HG03439 (cell line): Measurements from ENCODE around the gene ZBTB17.
"Not testable (repeated sequence)": the region's sequence is repeated elsewhere in the genome, so short reads cannot be mapped to it uniquely, and the experiment has no call there.

Experiments used
- ATAC-seq: cut with Tn5 transposase; IDR thresholded peaks from one replicate; pipeline ENCODE4 v1.9.1; 2021; ENCODE audit warnings: mild to moderate bottlenecking, moderate library complexity; ENCODE audit not compliant: unreplicated experiment

Gene ZBTB17

DNA sequence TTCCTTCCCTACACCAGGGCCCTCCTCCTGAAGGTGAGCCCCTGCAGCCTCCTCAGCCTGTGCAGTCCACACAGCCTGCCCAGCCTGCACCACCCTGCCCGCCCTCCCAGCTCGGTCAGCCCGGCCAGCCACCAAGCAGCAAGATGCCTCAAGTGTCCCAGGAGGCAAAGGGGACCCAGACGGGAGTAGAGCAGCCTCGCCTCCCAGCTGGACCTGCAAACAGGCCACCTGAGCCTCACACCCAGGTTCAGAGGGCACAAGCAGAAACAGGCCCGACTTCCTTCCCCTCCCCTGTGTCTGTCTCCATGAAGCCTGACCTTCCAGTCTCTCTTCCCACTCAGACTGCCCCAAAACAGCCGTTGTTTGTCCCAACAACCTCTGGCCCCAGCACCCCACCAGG is 38.8 kb downstream of the ZBTB17 start:
- no peak for ATAC-seq

GRCh38 chr1:15936025-15936424 is 39.9 kb downstream of the ZBTB17 start:
- no peak for ATAC-seq

GRCh38 chr1:15935056-15935950 is 40.6 kb downstream of the ZBTB17 start:
- ATAC-seq, result no peak

DNA sequence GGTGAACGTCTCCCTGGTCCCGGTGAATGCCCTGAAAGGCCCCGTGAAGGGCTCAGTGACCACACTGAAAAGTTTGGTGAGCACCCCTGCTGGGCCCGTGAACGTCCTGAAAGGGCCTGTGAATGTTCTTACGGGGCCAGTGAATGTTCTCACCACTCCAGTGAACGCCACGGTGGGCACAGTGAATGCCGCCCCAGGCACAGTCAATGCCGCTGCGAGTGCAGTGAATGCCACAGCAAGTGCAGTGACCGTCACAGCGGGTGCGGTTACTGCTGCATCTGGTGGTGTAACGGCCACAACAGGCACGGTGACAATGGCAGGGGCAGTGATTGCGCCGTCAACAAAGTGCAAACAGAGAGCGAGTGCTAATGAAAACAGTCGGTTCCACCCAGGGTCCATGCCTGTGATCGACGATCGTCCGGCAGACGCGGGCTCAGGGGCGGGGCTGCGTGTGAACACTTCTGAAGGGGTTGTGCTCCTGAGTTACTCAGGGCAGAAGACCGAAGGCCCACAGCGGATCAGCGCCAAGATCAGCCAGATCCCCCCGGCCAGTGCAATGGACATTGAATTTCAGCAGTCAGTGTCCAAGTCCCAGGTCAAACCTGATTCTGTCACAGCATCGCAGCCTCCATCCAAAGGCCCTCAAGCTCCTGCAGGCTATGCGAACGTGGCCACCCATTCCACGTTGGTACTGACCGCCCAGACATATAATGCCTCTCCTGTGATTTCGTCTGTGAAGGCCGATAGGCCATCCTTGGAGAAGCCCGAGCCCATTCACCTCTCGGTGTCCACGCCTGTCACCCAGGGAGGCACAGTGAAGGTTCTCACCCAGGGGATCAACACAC is 41.5 kb downstream of the ZBTB17 start:
- no peak for ATAC-seq

DNA sequence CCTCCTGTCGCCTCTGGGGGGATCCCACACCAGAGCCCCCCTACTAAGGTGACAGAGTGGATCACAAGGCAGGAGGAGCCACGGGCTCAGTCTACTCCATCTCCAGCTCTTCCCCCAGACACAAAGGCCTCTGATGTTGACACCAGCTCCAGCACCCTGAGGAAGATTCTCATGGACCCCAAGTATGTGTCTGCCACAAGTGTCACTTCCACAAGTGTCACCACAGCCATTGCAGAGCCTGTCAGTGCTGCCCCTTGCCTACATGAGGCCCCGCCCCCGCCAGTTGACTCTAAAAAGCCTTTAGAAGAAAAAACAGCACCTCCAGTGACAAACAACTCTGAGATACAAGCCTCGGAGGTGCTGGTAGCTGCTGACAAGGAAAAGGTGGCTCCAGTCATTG is 42.2 kb downstream of the ZBTB17 start:
- ATAC-seq, result no peak

DNA sequence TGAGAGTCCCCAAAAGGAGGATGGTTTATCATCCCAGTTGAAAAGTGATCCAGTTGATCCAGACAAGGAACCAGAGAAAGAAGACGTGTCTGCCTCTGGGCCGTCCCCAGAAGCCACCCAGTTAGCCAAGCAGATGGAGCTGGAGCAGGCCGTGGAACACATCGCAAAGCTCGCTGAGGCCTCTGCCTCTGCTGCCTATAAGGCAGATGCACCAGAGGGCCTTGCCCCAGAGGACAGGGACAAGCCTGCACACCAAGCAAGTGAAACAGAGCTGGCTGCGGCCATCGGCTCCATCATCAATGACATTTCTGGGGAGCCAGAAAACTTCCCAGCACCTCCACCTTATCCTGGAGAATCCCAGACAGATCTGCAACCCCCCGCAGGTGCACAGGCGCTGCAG is 43.3 kb downstream of the ZBTB17 start:
- no peak for ATAC-seq

DNA sequence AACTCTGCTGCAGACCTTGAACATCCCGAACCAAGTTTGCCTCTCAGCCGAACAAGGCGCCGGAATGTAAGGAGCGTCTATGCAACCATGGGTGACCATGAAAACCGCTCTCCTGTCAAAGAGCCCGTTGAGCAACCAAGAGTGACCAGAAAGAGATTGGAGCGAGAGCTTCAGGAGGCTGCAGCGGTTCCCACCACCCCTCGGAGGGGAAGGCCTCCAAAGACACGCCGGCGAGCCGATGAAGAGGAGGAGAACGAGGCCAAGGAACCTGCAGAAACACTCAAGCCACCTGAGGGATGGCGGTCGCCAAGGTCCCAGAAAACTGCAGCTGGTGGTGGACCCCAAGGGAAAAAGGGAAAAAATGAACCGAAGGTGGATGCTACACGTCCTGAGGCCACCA is 44.0 kb downstream of the ZBTB17 start:
- no peak for ATAC-seq

GRCh38 chr1:15931401-15931800 is 44.5 kb downstream of the ZBTB17 start:
- ATAC-seq, result no peak

DNA sequence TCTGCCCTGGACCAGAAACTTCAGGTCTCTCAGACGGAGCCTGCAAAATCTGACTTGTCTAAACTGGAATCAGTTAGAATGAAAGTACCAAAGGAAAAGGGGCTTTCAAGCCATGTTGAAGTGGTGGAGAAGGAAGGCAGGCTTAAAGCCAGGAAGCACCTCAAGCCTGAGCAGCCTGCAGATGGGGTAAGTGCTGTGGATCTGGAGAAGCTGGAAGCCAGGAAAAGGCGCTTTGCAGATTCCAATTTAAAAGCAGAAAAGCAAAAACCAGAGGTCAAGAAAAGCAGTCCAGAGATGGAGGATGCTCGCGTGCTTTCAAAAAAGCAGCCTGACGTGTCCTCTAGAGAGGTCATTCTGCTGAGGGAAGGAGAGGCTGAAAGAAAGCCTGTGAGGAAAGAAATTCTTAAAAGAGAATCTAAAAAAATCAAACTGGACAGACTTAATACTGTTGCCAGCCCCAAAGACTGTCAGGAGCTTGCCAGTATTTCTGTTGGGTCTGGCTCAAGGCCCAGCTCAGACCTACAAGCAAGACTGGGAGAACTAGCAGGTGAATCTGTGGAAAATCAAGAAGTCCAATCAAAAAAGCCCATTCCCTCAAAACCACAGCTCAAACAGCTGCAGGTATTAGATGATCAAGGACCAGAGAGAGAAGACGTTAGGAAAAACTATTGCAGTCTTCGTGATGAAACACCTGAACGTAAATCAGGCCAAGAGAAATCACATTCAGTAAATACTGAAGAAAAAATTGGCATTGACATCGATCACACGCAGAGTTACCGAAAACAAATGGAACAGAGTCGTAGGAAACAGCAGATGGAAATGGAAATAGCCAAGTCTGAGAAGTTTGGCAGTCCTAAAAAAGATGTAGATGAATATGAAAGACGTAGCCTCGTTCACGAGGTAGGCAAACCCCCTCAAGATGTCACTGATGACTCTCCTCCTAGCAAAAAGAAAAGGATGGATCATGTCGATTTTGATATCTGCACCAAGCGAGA is 46.6 kb downstream of the ZBTB17 start:
- no peak for ATAC-seq

DNA sequence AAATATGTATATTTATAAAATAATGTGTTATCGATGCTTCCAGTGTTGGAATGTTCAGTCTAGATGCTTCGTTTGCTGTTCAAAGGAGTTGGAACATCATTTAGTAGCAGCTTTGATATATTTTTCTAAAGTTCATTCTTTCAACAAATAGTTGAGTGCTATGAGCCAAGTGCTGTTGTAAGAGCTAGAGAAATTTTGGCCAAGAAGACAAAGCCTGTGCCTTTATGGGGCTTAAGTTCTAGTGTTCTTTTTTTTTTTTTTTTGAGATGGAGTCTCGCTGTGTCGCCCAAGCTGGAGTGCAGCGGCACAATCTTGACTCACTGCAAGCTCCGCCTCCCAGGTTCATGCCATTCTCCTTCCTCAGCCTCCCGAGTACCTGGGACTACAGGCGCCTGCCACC is 49.5 kb downstream of the ZBTB17 start:
- not testable (repeated sequence) for ATAC-seq

DNA sequence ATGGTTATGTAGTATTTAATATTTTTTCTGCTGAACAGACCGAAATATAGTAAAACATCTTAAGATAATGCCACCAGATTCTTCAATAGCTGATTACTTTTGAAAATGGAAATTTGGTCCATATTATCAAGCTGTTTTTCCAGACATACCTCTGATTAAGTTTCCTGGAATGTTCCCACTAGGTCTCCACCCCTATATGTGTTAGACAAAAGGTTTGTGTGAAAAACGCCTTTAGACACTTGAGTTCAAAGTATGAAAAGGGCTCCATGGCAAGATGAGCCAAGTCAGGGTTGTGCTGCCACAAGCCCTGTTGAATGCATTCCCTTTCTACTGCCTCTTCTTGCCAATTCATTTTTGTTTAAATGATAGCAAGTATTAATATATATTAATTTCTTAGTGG is 52.7 kb downstream of the ZBTB17 start:
- ATAC-seq, result no peak

DNA sequence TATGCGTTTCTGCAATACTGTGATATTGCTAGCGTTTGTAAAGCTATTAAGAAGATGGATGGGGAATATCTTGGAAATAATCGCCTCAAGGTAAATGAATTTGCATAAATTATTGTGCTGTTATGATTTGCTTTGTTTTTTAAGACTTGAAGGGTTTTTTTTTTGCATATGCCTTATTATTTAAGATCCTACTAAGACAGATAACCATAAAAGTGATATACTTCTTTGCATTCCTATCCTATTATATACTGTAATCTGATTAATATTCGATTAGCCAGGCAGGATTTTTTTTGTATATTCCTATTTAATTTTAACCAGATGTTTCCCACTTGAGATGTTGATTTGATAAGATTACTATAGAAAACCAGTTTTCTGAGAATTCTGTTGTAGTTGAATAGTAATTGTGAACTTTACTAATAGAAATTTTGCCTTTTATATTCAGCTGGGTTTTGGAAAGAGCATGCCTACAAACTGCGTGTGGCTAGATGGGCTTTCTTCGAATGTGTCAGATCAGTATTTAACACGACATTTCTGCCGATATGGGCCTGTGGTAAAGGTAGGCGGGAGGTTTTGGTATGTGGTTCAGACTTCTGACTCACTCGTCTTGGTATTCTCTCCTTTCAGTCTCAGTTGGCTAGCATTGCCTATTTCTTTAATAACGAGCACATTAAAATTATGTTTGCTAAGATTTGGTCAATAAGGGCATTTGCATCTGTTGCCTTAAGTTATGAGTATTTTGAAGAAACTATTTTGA is 56.8 kb downstream of the ZBTB17 start:
- ATAC-seq, result peak; percentile 70

- no peak for ATAC-seq
Measured at GRCh38 chr1:15916916-15917315, 59.0 kb downstream of the ZBTB17 start.

DNA sequence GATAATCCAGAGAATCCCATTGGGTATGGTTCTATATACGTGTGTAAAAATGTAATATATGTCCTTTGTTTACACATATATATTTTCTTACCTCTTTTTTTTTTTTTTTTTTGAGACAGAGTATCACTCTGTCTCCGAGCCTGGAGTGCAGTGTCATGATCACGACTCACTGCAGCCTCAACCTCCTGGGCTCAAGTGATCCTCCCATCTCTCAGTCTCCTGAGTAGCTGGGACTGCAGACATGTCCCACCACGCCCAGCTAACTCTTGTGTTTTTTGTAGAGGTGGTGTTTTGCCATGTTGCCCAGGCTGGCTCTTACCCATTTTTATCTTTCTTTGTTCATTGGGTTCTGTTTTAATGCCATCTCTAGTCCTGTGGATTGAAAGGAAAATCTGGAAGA is 59.5 kb downstream of the ZBTB17 start:
- ATAC-seq, result no peak

DNA sequence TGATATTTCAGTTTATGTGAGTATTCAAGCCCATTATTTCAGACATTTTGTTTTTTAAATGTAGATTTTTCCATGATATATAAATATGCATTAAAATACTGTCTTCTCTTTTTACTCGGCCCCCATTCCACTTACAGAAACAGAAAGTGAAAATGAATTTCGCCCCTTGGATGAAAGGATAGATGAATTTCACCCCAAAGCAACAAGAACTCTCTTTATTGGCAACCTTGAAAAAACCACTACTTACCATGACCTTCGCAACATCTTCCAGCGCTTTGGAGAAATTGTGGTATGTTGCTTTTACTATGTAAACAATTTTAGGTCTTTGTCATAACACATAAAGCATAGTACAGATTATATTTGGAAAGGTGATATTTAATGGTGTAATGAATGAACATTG is 59.9 kb downstream of the ZBTB17 start:
- ATAC-seq, result no peak

DNA sequence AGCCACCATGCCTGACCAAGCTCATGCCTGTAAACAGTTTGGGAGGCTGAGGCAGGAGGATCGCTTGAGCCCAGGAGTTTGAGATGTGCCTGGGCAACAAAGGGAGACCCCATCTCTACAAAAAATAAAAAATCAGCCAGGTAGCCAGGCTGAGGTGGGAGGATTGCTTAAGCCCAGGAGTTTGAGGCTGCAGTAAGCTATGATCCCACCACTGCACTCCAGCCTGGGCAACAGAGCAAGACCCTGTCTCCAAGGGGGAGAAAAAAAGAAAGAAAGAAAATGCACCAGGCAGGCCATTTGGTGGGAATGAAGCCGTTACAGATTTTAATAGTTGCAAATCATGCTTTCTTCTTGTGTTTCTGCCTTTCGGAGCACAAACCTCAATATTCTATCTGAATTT is 62.3 kb downstream of the ZBTB17 start:
- ATAC-seq, result not testable (repeated sequence)

- ATAC-seq, result no peak
Measured at GRCh38 chr1:15911927-15912326, 64.0 kb downstream of the ZBTB17 start.

- ATAC-seq, result no peak
Measured at GRCh38 chr1:15911141-15911540, 64.8 kb downstream of the ZBTB17 start.

- no peak for ATAC-seq
Measured at GRCh38 chr1:15908597-15908996, 67.3 kb downstream of the ZBTB17 start.

DNA sequence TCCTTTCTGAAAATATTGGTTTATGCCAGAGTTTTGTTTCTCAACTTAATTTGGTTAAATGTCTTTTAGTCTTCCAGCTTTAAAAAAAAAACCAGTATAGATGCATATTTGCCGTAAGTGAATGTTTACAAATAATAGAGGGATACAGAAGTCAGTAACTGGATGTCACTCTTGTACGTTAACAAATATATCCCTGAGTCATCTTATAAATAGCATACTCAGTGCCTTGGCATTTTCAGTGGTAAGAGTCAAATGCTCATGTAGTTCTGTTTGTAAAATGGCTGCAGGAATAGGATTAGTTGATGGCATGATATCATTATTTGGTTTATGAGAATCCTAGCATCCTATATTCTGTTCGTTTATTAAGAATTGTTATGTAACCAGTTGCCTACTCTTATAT is 73.0 kb downstream of the ZBTB17 start:
- ATAC-seq, result no peak
